ENCODE results near the gene PCAT6. TPM values are rescaled to one million over a fixed set of nuclear protein-coding genes. Genes with fewer than 3 reads are reported as not detected.
"Not testable (repeated sequence)": the region's sequence is repeated elsewhere in the genome, so short reads cannot be mapped to it uniquely, and the experiment has no call there.

Gene PCAT6
- total RNA-seq, 4 donors from 2014 or later, result 0.57 to 1.2 (median 1.1) TPM

- WGBS, 2 donors, result 67 to 74% methylated on average over 1 of the region's 1 CpG
- no peak overlapping the region for H3K4me3 ChIP-seq
- H3K27me3 ChIP-seq, result no peaks in the 10 kb centered on the region
- no peak overlapping the region for H3K27ac ChIP-seq
- H3K4me1 ChIP-seq, result peaks cover 0 to 23% (median 0%) of the 10 kb centered on the region in 3 donors
- TF ChIP-seq POLR2A (IDR thresholded peaks at IDR 0.05) (no peak), CTCF (IDR thresholded peaks at IDR 0.05) (no peak)
- no peaks in the 10 kb centered on the region for H3K9me3 ChIP-seq
- no peak for DNase-seq
- no peaks in the 10 kb centered on the region for H3K36me3 ChIP-seq
- intact Hi-C loops (cut with DNase I), result no loop called here
These were observed 8.1 kb downstream of the PCAT6 start for GRCh38 chr1:202818819-202819218.

- TF ChIP-seq POLR2A (IDR thresholded peaks at IDR 0.05) (no peak), CTCF (IDR thresholded peaks at IDR 0.05) (no peak)
- no peak for DNase-seq
- Histone ChIP-seq H3K9me3 (no peaks in the 10 kb centered on the region), H3K27ac (no peak overlapping the region), H3K4me3 (no peak overlapping the region), H3K36me3 (no peaks in the 10 kb centered on the region), H3K4me1 (peaks cover 0 to 10% (median 0%) of the 10 kb centered on the region in 3 donors), H3K27me3 (no peaks in the 10 kb centered on the region)
- intact Hi-C loops (cut with DNase I), result no loop called here
- 21 to 45% methylated on average over 2 of the region's 2 CpGs for WGBS, 2 donors
These were observed 10.7 kb downstream of the PCAT6 start for GRCh38 chr1:202821467-202821866.

GRCh38 chr1:202825748-202826147 is 15.0 kb downstream of the PCAT6 start:
- TF ChIP-seq CTCF (IDR thresholded peaks at IDR 0.05) (no peak), POLR2A (IDR thresholded peaks at IDR 0.05) (no peak)
- Histone ChIP-seq H3K4me3 (no peak overlapping the region), H3K36me3 (no peaks in the 10 kb centered on the region), H3K27me3 (no peaks in the 10 kb centered on the region), H3K4me1 (peaks cover 0 to 10% (median 0%) of the 10 kb centered on the region in 3 donors), H3K27ac (no peak overlapping the region), H3K9me3 (no peaks in the 10 kb centered on the region)
- 73 to 82% methylated on average over 3 to 7 of the region's 7 CpGs for WGBS, 2 donors
- intact Hi-C loops (cut with DNase I), result no loop called here
- no peak for DNase-seq

- WGBS, 2 donors, result 91 to 93% methylated on average over 9 of the region's 9 CpGs
- intact Hi-C loops (cut with DNase I); H3K36me3 ChIP-seq: not testable (repeated sequence)
These were observed 18.5 kb downstream of the PCAT6 start for GRCh38 chr1:202829223-202829622.

GRCh38 chr1:202831906-202832305 is 21.2 kb downstream of the PCAT6 start:
- no peaks in the 10 kb centered on the region for H3K36me3 ChIP-seq
- no peaks in the 10 kb centered on the region for H3K27me3 ChIP-seq
- peaks cover 22 to 33% (median 23%) of the 10 kb centered on the region in 3 donors for H3K4me1 ChIP-seq
- intact Hi-C loops (cut with DNase I), result no loop called here
- no peak overlapping the region for H3K4me3 ChIP-seq
- no peak for DNase-seq
- no peak overlapping the region for H3K27ac ChIP-seq
- no peak for TF ChIP-seq POLR2A (IDR thresholded peaks at IDR 0.05)
- TF ChIP-seq CTCF (IDR thresholded peaks at IDR 0.05), result no peak
- H3K9me3 ChIP-seq, result no peaks in the 10 kb centered on the region
- 53 to 87% methylated on average over 3 of the region's 3 CpGs for WGBS, 2 donors

More at GRCh38 chr1:202829223-202829622, 18.5 kb downstream of the PCAT6 start:
- not testable (repeated sequence) for H3K4me1 ChIP-seq, H3K27me3 ChIP-seq, H3K27ac ChIP-seq, H3K9me3 ChIP-seq, DNase-seq, H3K4me3 ChIP-seq
